AG09309 (cell line): ENCODE data around the gene PLD5.
"Not testable (repeated sequence)": the region's sequence is repeated elsewhere in the genome, so short reads cannot be mapped to it uniquely, and the experiment has no call there.

Experiments used
- DNase-seq: peaks from one replicate; pipeline ENCODE4 v3.0.0-alpha.2; 2010; ENCODE audit warnings: low read depth
- H3K4me3 ChIP-seq: 2 replicates; pipeline ENCODE4 v1.5.1; 2011; ENCODE audit warnings: mild to moderate bottlenecking, low read depth, low read length, moderate library complexity; ENCODE audit not compliant: control insufficient read depth
- TF ChIP-seq, protein P1 (sequence below): IDR thresholded peaks from 2 replicates; pipeline ENCODE4 v1.5.1; 2011; ENCODE audit warnings: mild to moderate bottlenecking, low read depth, low read length, inconsistent platforms; ENCODE audit not compliant: insufficient read depth, control insufficient read depth; ENCODE audit errors: missing control alignments

The PLD5 gene

DNA sequence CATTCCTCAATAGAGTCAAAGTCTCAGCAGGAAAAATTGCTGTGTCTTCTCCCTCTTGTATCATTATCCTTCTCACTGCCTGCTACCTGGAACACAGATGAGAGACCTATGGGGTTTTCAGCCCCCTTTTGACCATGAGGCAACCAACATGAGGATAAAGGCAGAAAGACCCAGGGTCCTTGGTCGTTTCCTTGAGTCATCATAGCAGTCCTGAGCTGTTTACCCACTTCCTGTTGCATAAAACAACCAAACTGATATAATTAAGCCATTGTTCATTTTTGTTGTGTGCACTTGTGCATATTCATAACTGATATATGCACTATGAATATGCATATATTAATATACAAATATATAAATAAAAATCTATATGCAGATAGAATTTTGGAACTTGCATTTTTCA lies 337.3 kb downstream of the PLD5 start:
- TF ChIP-seq, protein P1, sequence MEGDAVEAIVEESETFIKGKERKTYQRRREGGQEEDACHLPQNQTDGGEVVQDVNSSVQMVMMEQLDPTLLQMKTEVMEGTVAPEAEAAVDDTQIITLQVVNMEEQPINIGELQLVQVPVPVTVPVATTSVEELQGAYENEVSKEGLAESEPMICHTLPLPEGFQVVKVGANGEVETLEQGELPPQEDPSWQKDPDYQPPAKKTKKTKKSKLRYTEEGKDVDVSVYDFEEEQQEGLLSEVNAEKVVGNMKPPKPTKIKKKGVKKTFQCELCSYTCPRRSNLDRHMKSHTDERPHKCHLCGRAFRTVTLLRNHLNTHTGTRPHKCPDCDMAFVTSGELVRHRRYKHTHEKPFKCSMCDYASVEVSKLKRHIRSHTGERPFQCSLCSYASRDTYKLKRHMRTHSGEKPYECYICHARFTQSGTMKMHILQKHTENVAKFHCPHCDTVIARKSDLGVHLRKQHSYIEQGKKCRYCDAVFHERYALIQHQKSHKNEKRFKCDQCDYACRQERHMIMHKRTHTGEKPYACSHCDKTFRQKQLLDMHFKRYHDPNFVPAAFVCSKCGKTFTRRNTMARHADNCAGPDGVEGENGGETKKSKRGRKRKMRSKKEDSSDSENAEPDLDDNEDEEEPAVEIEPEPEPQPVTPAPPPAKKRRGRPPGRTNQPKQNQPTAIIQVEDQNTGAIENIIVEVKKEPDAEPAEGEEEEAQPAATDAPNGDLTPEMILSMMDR: no peak
- no peak for DNase-seq
- no peak overlapping the region for H3K4me3 ChIP-seq

DNA sequence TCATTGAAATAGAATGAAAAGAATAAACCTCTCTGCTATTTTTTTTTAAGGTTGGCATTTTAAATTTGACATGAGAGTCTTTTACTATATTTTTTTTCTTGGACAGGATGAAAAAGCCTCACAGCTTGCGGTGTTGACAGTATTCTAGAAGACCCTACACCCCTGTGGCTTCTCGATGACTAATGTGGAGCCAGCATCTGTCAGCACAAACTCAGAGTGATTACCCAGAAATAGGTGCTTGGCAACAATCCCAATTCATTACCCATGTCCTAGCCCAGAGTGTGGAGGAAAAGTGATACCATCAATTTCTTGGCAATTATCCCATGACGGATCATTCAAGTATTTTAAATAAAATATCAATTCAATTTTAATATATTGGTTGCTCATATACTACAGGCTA lies 338.8 kb downstream of the PLD5 start:
- DNase-seq: no peak
- no peak overlapping the region for H3K4me3 ChIP-seq
- TF ChIP-seq, protein P1: no peak

DNA sequence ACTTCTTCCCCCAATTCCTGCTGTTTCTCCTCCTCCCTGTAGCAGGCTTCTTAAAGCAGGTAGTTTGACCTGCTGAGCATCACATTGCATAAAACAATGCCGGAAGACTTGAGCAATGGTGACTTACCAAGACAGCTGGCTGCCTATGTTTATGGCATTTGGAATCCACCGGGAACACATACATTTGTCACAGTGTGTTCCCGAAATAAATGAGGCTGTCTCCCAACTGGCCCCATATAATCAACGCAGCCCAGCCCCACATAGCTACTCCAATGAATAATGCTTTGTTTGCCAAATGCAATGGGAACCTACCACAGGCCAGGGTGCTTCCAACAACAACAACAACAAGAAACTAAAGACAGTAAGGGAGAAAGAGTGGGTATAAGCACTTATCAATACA lies 339.5 kb downstream of the PLD5 start:
- no peak for DNase-seq
- TF ChIP-seq, protein P1: no peak
- no peak overlapping the region for H3K4me3 ChIP-seq

DNA sequence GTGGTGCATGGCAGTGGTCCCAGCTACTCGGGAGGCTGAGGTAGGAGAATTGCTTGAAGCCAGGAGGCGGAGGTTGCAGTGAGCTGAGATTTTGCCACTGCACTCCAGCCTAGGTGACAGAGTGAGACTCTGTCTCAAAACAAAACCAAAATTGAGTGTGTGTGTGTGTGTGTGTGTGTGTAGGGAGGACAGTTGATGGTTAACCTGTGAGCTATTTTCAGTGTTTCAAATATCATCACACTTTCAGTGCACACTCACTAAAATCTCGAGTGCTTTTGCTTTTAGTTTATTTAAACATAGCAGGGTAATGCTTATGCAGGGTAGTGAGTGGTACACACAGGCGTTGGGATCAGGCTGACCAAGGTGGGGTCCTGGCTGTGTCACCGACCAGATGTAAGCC lies 344.7 kb downstream of the PLD5 start:
- DNase-seq, H3K4me3 ChIP-seq: not testable (repeated sequence)

DNA sequence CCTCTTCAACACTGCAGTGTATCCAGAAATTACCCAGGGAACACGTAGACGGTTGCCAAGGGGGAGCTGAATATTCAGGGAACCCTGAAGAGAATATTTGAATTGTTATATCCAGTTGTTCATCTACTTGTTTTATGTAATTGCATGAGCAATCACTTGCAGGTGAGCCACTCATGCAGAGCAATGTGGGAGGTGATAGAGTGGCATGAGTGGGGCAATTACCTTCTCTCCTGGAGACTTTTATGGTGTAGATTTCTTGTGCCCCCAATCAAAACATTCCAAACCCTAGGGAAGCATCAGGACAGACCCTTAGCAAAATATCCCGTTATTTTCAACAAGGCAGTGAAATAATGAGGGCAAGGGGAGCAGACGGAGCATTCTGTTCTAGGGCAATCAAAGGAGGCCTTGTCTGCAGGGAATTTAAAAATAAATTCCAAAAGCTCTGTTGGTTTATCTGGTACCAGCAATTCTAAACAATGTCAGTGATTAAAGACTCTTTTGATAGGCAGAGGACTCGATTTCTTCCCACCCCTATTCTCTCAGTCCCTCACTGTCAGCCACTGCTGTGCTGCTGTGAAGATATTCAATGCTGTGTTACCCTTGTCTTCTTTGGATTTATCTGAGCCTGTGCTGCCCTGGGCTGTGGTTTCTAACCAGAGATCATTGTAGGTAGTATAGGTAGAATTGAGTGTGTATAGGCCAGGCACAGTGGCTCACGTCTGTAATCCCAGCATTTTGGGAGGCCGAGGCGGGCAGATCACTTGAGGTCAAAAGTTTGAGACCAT lies 345.4 kb downstream of the PLD5 start:
- TF ChIP-seq, protein P1: no peak
- DNase-seq: no peak
- H3K4me3 ChIP-seq: no peak overlapping the region

DNA sequence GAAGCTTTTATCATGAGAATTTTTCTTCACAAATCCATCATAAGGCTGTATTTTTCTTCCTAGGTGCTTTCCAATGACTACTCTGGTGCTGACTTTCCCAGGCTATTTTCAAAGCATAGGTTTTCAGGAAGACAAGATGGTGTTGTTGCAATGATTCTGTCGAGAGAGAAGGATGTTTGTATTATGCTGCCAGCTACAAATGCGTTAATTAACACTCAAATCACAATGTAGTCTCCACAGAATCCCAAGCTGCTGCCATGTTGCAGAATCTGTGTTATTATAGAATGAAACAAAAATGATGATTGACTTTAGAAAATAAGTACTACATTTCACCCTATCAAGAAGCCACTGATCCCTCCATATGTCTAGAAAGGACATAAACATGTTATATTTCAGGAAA lies 346.1 kb downstream of the PLD5 start:
- TF ChIP-seq, protein P1: no peak
- no peak overlapping the region for H3K4me3 ChIP-seq
- DNase-seq: no peak

DNA sequence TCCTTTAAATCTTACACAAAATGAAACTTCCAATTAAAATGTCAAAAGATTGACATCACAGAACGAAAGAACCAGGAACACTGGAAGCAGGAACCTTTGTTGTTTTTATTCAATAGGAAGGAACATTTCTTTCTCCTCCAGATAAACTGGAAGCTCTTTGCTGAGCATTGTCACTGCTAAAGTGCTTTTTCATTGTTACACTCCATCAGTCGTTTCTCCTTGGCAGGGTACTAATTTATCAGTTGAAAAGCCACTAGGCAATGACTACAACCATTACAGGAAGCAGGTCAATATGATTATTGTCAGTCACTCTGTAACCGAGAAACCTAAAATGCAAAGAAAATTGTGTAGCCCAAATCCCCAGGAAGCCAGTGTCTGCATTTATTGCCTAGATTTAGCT lies 362.4 kb downstream of the PLD5 start:
- TF ChIP-seq, protein P1: no peak
- DNase-seq: no peak
- H3K4me3 ChIP-seq: no peak overlapping the region
